IMR-90 (cell line): Measurements from ENCODE around the gene PFN1. TPM values are rescaled to one million over a fixed set of nuclear protein-coding genes. Genes with fewer than 3 reads are reported as not detected.

ENCODE experiments used
- ATAC-seq: fragments of 200-7000 bp; cut with Tn5 transposase; 2 replicates; pipeline ENCODE4 v1.9.1; 2020; ENCODE audit warnings: low read depth, mild to moderate bottlenecking, moderate library complexity
- BruUV-seq: library from RNA; stranded (reverse); fragments of 400-500 nt; replicated peaks from 2 replicates; lab custom pipeline; 2021; lab: Mats Ljungman, UMichigan
- CTCF ChIA-PET: fragments of 300-600 bp; formaldehyde crosslinking; extraction: SDS; loops from one replicate; lab custom pipeline; 2021; ENCODE audit warnings: antibody characterized with exemption; lab: Yijun Ruan, JAX
- POLR2A ChIA-PET: fragments of 300-600 bp; sonication (Branson Sonifier 250); formaldehyde crosslinking; loops from one replicate; lab custom pipeline; 2022; ENCODE audit warnings: antibody characterized with exemption; ENCODE audit not compliant: unreplicated experiment; lab: Charles Lee
- DNase-seq: peaks from one replicate; pipeline ENCODE4 v3.0.0; 2013
- H2AFZ ChIP-seq: replicated peaks from 2 replicates; pipeline ENCODE3; 2013; ENCODE audit warnings: low read length, mild to moderate bottlenecking; ENCODE audit not compliant: poor library complexity
- H2AK5ac ChIP-seq: 2 replicates; pipeline ENCODE4 v1.6.1; 2013; ENCODE audit warnings: low read depth, low read length, inconsistent platforms
- H2AK9ac ChIP-seq: replicated peaks from 2 replicates; pipeline ENCODE3; 2013; ENCODE audit warnings: mild to moderate bottlenecking, low read depth, low read length, moderate library complexity; ENCODE audit not compliant: poor library complexity
- H2BK120ac ChIP-seq: 2 replicates; pipeline ENCODE4 v1.6.1; 2013; ENCODE audit warnings: low read depth, low read length, inconsistent platforms
- H2BK15ac ChIP-seq: 3 replicates; pipeline ENCODE4 v1.6.1; 2013; ENCODE audit warnings: low read depth, low read length, inconsistent platforms
- H2BK20ac ChIP-seq: 2 replicates; pipeline ENCODE4 v1.6.1; 2013; ENCODE audit warnings: low read depth, mild to moderate bottlenecking, inconsistent platforms, low read length, moderate library complexity
- H2BK5ac ChIP-seq: 2 replicates; pipeline ENCODE4 v1.6.1; 2013; ENCODE audit warnings: mild to moderate bottlenecking, low read depth, low read length, inconsistent platforms; ENCODE audit not compliant: poor library complexity, severe bottlenecking
- H3K14ac ChIP-seq: replicated peaks from 2 replicates; pipeline ENCODE4 v1.6.1; 2013; ENCODE audit warnings: low read depth, low read length, inconsistent platforms
- H3K18ac ChIP-seq: 2 replicates; pipeline ENCODE4 v1.6.1; 2013; ENCODE audit warnings: low read depth, low read length, control low read depth
- H3K23ac ChIP-seq: 2 replicates; pipeline ENCODE4 v1.6.1; 2013; ENCODE audit warnings: low read depth, low read length, inconsistent platforms
- H3K27ac ChIP-seq: 2 replicates; pipeline ENCODE4 v1.5.1; 2013; ENCODE audit warnings: mild to moderate bottlenecking, control low read depth, low read length; ENCODE audit not compliant: insufficient read depth
- H3K27me3 ChIP-seq: 2 replicates; pipeline ENCODE4 v1.6.1; 2013; ENCODE audit warnings: low read length; ENCODE audit not compliant: control insufficient read depth, insufficient read depth
- H3K36me3 ChIP-seq: 2 replicates; pipeline ENCODE4 v1.6.1; 2013; ENCODE audit warnings: low read length, mixed read lengths; ENCODE audit not compliant: control insufficient read depth, insufficient read depth
- H3K4ac ChIP-seq: 2 replicates; pipeline ENCODE4 v1.6.1; 2013; ENCODE audit warnings: low read depth, low read length, inconsistent platforms
- H3K4me1 ChIP-seq: 2 replicates; pipeline ENCODE4 v1.6.1; 2013; ENCODE audit warnings: low read length, mixed read lengths; ENCODE audit not compliant: control insufficient read depth, insufficient read depth
- H3K4me2 ChIP-seq: 2 replicates; pipeline ENCODE4 v1.6.1; 2013; ENCODE audit warnings: low read depth, mild to moderate bottlenecking, control low read depth, low read length, moderate library complexity
- H3K4me3 ChIP-seq: 2 replicates; pipeline ENCODE4 v1.5.1; 2013; ENCODE audit warnings: low read depth, mild to moderate bottlenecking, control low read depth, low read length, moderate library complexity; ENCODE audit not compliant: insufficient read depth
- H3K56ac ChIP-seq: 2 replicates; pipeline ENCODE4 v1.6.1; 2013; ENCODE audit warnings: low read length, inconsistent platforms; ENCODE audit not compliant: insufficient read depth; ENCODE audit errors: extremely low read depth
- H3K79me1 ChIP-seq, 2 experiments: 2 replicates each; pipeline ENCODE4 v1.6.1; 2013; ENCODE audit warnings: low read length in 2 of 2, inconsistent platforms in 1 of 2, low read depth in 1 of 2
- H3K9ac ChIP-seq: 2 replicates; pipeline ENCODE4 v1.6.1; 2013; ENCODE audit warnings: low read depth, low read length, control low read depth
- H3K9me1 ChIP-seq: 2 replicates; pipeline ENCODE4 v1.6.1; 2013; ENCODE audit warnings: low read length, inconsistent platforms; ENCODE audit not compliant: insufficient read depth
- H3K9me3 ChIP-seq: 2 replicates; pipeline ENCODE4 v1.6.1; 2013; ENCODE audit warnings: low read length; ENCODE audit not compliant: control insufficient read depth, insufficient read depth
- H4K20me1 ChIP-seq: 2 replicates; pipeline ENCODE4 v1.6.1; 2013; ENCODE audit warnings: low read length, inconsistent platforms; ENCODE audit not compliant: insufficient read depth
- H4K5ac ChIP-seq: 2 replicates; pipeline ENCODE4 v1.6.1; 2013; ENCODE audit warnings: mild to moderate bottlenecking, low read depth, low read length, control low read depth
- H4K8ac ChIP-seq, 2 experiments: 2 replicates each; pipeline ENCODE4 v1.6.1; 2013; ENCODE audit warnings: low read depth in 2 of 2, low read length in 2 of 2, control low read depth in 1 of 2, inconsistent platforms in 1 of 2
- H4K91ac ChIP-seq: 2 replicates; pipeline ENCODE4 v1.6.1; 2013; ENCODE audit warnings: low read depth, low read length, inconsistent platforms; ENCODE audit not compliant: insufficient read depth
- NFE2L2 ChIP-seq: fragments of 150-350 bp; IDR thresholded peaks from 2 replicates; pipeline ENCODE4 v1.6.1; 2016; ENCODE audit warnings: low read depth, mild to moderate bottlenecking, low read length
- POLR2A ChIP-seq: IDR thresholded peaks from 2 replicates; pipeline ENCODE4 v1.6.1; 2012; ENCODE audit warnings: mild to moderate bottlenecking, low read depth, low read length
- WGBS, 2 experiments: methylation state at CpG; one replicate each; pipeline versions ENCODE4 v1.1.5 to v1.1.7; 2013; ENCODE audit warnings: missing lambda C conversion rate in 2 of 2; ENCODE audit not compliant: insufficient read length in 1 of 2; ENCODE audit errors: extremely low coverage in 2 of 2; 5-methylcytosine and 5-hydroxymethylcytosine counted together
- dilution Hi-C: fragments of 300-500 bp; cut with HindIII; formaldehyde crosslinking; loops from one replicate; pipeline ENCODE4 v1.14.3; 2018; ENCODE audit warnings: low sequenced_read_pairs; ENCODE audit not compliant: unreplicated experiment
- in situ Hi-C: fragments of 300-500 bp; cut with MboI; formaldehyde crosslinking; loops from 3 replicates; pipeline ENCODE4 v1.14.3; 2019; ENCODE audit warnings: low sequenced_read_pairs, inconsistent platforms, mixed read lengths
- intact Hi-C: fragments of 100-400 bp; cut with micrococcal nuclease; formaldehyde crosslinking; loops from 2 replicates; pipeline ENCODE4 v1.10.0; 2022
- polyA plus RNA-seq, 3 experiments: library from polyadenylated mRNA; depleted of rRNA; stranded (reverse); fragments of >200 nt; gene quantifications; 2 replicates each; pipeline ENCODE4 v1.2.3, GENCODE V29; 2012; ENCODE audit warnings: low replicate concordance in 1 of 3
- total RNA-seq: library from RNA; depleted of rRNA; stranded (reverse); fragments of >200 nt; gene quantifications from 2 replicates; pipeline ENCODE4 v1.2.3, GENCODE V29; 2012

The PFN1 gene
- total and polyA plus RNA-seq, 2 of the 4 experiments (the other 2 are of a cell fraction), result 348 to 1,671 TPM

DNA sequence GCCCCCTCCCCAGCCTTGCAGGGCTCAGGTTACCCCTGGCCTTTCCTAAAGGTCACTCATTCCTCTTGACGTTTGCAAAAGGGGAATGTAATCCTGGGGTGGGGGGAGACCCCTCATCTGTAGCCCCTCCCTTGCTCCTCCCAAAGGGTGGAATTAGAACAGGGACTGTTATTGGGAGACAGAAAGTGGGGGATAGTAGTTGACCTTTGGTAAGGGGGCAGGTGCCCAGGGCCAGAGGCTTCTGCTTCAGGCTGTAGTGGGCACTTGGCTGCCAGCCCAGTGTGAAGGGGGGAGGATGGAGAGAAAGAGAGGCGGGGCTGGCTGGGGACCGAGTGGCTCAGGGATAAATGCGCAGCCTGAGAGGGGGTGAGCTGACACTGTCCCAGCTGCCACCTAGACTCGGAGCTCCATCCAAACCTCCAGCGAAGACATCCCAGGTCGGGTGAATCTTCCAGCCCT is 2.4 kb upstream of the PFN1 start, which contains the start of gene ENO3:
ENO3 (plus strand) TSS at position 374 of the 459 bp plus-strand sequence. CDS start 711 bp downstream, outside the sequence.
- peak within 1 kb of the TSS; percentile 74; the same call in 1 of the 3 replicates for H2BK15ac ChIP-seq
- dilution Hi-C loops, result no loop called here

More for the DNA sequence above, 2.4 kb upstream of the PFN1 start, which contains the start of gene ENO3:
- H3K9me3 ChIP-seq, result no peaks in the 10 kb centered on the region
- POLR2A ChIA-PET, result interaction anchor here (0.8 to 1.3 kb wide), 2 partner anchors 16 to 117 kb away, joined by 4 to 8 read pairs; no protein-coding TSS in a partner anchor
- no TSS peak for BruUV-seq
- H4K5ac ChIP-seq, result peak within 1 kb of the TSS; percentile 77
- peak within 1 kb of the TSS; percentile 91 for H3K23ac ChIP-seq
- ATAC-seq (no peak), DNase-seq (no peak)
- peak within 1 kb of the TSS; percentile 97 for H2AK5ac ChIP-seq
- H3K27ac ChIP-seq, result peak within 1 kb of the TSS; percentile 80
- peak within 1 kb of the TSS; percentile 99 for H3K4ac ChIP-seq
- H2BK120ac ChIP-seq, result peak within 1 kb of the TSS; percentile 89
- H3K4me3 ChIP-seq, result peak within 1 kb of the TSS; percentile 30
- no peak for TF ChIP-seq NFE2L2
- no peak for TF ChIP-seq POLR2A
- H2AFZ ChIP-seq, result peak within 1 kb of the TSS; percentile 92
- peak within 1 kb of the TSS; percentile 61 for H2BK20ac ChIP-seq
- peaks cover 10% of the 10 kb centered on the region for H3K36me3 ChIP-seq
- no peaks in the 10 kb centered on the region for H3K27me3 ChIP-seq
- H4K8ac ChIP-seq, result peak within 1 kb of the TSS; percentile 95 to 97
- peaks cover 27% of the 10 kb centered on the region for H4K20me1 ChIP-seq
- peaks cover 23% of the 10 kb centered on the region; the same call in 1 of the 2 replicates for H3K9me1 ChIP-seq
- WGBS, 2 experiments, result no CpG with 5 or more reads among the region's 7 CpGs
- in situ Hi-C loops (no loop called here), intact Hi-C loops (no loop called here)
- H3K4me2 ChIP-seq, result peak within 1 kb of the TSS; percentile 64
- H3K4me1 ChIP-seq, result peaks cover 30% of the 10 kb centered on the region
- H3K14ac ChIP-seq, result peak within 1 kb of the TSS; percentile 92
- peak within 1 kb of the TSS; percentile 57 for H2BK5ac ChIP-seq
- H2AK9ac ChIP-seq, result peak within 1 kb of the TSS; percentile 98
- CTCF ChIA-PET, result no interaction called here
- peaks cover 12 to 27% of the 10 kb centered on the region in 2 experiments; a peak in 3 of 4 replicates for H3K79me1 ChIP-seq
- H3K18ac ChIP-seq, result peak within 1 kb of the TSS; percentile 8
- peak within 1 kb of the TSS; percentile 60 for H3K9ac ChIP-seq
- peak within 1 kb of the TSS; percentile 84 for H3K56ac ChIP-seq
- H4K91ac ChIP-seq, result peak within 1 kb of the TSS; percentile 94
